Osteocyte (in vitro differentiated cells): ENCODE data around the gene IGF2BP3. TPM values are rescaled to one million over a fixed set of nuclear protein-coding genes. Genes with fewer than 3 reads are reported as not detected.
A peak's percentile ranks its signal among the peaks of the same experiment; 100 is the strongest.

ENCODE experiments used
- DNase-seq: peaks from one replicate; pipeline ENCODE4 v3.0.0; 2021; ENCODE audit warnings: mixed read lengths; ENCODE audit not compliant: unreplicated experiment; ENCODE audit errors: extremely low spot score
- H3K27ac Mint-ChIP-seq: one replicate; pipeline ENCODE4 v1.8.0; 2021; ENCODE audit warnings: mild to moderate bottlenecking, mixed read lengths; ENCODE audit not compliant: unreplicated experiment
- H3K27me3 Mint-ChIP-seq: one replicate; pipeline ENCODE4 v1.8.0; 2021; ENCODE audit warnings: mixed read lengths; ENCODE audit not compliant: unreplicated experiment
- H3K36me3 Mint-ChIP-seq: one replicate; pipeline ENCODE4 v1.8.0; 2021; ENCODE audit warnings: mixed read lengths; ENCODE audit not compliant: unreplicated experiment
- H3K4me1 Mint-ChIP-seq: one replicate; pipeline ENCODE4 v1.8.0; 2021; ENCODE audit warnings: mixed read lengths; ENCODE audit not compliant: unreplicated experiment
- H3K4me3 Mint-ChIP-seq: one replicate; pipeline ENCODE4 v1.8.0; 2021; ENCODE audit warnings: mild to moderate bottlenecking, moderate library complexity, mixed read lengths; ENCODE audit not compliant: unreplicated experiment
- H3K9me3 Mint-ChIP-seq: one replicate; pipeline ENCODE4 v1.8.0; 2021; ENCODE audit warnings: mixed read lengths; ENCODE audit not compliant: unreplicated experiment
- total RNA-seq: library from RNA; stranded (reverse); gene quantifications from 2 replicates; pipeline ENCODE4 v1.2.1, GENCODE V29; 2021
- TF ChIP-seq, protein P1 (sequence below): fragments of 200-600 bp; sonication (generic); IDR thresholded peaks from 2 replicates; pipeline ENCODE4 v1.5.0; 2021; ENCODE audit warnings: antibody characterized with exemption, mild to moderate bottlenecking, moderate library complexity

Gene IGF2BP3
- total RNA-seq, 1 donor from 2014 or later, result 70.0 TPM

DNA sequence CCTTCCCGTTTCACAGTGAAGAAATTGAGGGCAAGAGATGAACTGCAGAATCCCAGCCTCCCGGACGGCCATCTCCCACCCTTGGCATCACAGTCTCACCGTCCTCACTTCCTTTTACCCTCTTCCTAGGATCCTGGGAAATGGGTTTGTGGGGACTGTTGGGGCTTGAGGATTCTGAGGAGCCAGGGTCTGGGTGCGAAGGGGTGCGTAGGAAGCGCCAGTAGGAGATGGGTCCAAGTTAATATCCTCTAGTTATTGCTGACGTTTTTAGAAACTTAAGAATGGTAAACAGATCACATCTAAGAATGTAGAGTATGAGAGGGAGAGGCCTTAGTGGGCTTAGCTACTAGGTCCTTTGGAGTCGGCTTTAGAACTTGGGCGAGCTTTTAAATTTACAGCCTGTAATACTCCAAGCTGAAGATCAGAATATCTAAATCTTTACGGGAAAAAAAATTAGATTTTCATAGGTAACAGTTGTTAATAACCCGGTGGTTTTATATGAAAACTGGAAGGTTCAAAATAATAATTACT is 170.5 kb downstream of the IGF2BP3 start:
- H3K27me3 Mint-ChIP-seq, result no peaks in the 10 kb centered on the region
- peaks cover 14% of the 10 kb centered on the region for H3K36me3 Mint-ChIP-seq
- no peak for DNase-seq
- H3K9me3 Mint-ChIP-seq, result no peaks in the 10 kb centered on the region
- peak overlapping the region; percentile 91 for H3K4me3 Mint-ChIP-seq
- peaks cover 48% of the 10 kb centered on the region for H3K4me1 Mint-ChIP-seq
- TF ChIP-seq, protein P1, sequence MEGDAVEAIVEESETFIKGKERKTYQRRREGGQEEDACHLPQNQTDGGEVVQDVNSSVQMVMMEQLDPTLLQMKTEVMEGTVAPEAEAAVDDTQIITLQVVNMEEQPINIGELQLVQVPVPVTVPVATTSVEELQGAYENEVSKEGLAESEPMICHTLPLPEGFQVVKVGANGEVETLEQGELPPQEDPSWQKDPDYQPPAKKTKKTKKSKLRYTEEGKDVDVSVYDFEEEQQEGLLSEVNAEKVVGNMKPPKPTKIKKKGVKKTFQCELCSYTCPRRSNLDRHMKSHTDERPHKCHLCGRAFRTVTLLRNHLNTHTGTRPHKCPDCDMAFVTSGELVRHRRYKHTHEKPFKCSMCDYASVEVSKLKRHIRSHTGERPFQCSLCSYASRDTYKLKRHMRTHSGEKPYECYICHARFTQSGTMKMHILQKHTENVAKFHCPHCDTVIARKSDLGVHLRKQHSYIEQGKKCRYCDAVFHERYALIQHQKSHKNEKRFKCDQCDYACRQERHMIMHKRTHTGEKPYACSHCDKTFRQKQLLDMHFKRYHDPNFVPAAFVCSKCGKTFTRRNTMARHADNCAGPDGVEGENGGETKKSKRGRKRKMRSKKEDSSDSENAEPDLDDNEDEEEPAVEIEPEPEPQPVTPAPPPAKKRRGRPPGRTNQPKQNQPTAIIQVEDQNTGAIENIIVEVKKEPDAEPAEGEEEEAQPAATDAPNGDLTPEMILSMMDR, result no peak
- peak overlapping the region; percentile 93 for H3K27ac Mint-ChIP-seq

DNA sequence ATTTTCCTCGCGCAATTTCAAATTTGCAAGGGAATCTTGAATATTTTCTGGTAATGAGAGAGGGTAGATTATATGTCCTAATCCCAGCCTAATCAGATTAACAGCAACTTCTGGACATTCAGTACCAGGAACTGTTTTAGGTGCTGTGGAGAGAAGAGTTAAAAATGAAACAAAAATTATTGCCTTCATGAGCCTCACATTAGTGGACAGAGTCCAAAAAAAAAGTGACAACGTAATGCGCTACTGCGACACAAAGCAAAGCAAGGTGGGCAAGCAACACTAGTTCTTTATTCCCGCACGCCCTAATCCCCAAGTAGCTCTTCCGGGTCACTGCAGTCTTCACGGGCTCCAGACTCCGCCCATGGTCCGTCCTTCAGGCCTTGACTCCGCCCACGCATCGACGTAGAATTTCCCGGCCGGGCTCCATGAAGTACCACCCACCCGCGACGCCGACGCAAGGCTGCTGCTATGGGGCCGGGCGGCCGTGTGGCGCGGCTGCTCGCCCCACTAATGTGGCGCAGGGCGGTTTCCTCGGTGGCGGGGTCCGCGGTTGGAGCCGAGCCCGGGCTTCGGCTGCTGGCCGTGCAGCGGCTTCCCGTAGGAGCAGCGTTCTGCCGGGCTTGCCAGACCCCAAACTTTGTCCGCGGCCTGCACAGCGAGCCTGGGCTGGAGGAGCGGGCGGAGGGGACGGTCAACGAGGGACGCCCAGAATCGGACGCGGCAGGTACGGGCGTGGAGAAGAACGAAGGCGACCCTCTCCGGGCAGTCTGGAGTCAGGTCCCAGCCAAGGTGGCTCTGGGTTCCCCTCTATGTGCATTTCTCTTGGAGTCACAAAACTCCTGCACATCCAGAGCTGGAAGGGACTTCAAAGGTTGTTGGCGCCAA is 171.2 kb downstream of the IGF2BP3 start, which contains the start of gene MALSU1:
Gene MALSU1, plus strand, starts transcription at position 455 of the 885 bp plus-strand sequence. Its CDS starts 14 bp downstream, at position 469.
- Mint-ChIP-seq H3K36me3 (peaks cover 9% of the 10 kb centered on the region), H3K4me3 (peak within 1 kb of the TSS; percentile 91), H3K27ac (peak within 1 kb of the TSS; percentile 93), H3K27me3 (no peaks in the 10 kb centered on the region), H3K9me3 (no peaks in the 10 kb centered on the region), H3K4me1 (peaks cover 41% of the 10 kb centered on the region)
- TF ChIP-seq, protein P1, result no peak
- peak; percentile 97 for DNase-seq

DNA sequence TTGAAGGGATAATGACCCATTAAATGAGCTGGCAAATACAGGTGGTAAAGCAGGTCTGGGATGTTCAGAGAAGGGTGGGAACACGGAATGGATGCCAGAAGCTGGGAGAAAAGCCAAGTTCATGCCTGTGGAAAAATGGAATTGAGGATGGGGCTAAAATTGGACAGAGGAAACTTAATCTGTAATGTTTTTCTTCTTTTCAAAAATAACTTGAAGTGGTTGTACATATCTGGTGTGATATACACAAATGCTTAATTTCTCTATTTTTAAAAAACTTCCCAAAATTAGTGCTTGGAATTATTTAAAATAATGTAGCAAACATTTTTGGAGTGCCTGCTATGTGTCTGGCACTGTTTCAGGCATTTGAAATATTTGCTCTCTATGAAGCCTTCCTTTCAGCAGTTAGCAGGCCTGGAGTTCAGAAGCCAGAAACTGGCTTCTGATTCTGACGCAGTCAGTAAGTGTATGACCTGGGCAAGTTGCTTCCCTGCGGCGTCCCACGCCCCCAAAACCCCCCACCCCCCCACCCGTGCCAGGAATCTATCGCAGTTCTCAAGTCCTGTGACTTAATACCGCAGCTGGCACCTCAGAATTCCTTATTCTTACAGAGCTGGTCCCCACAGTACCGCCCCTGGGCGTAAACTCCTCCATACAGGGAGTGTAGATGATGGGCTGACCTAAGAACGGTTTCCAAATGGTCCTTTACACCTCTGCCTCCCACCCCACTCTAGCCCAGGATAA is 172.0 kb downstream of the IGF2BP3 start:
- TF ChIP-seq, protein P1, result no peak
- Mint-ChIP-seq H3K4me1 (peaks cover 40% of the 10 kb centered on the region), H3K4me3 (peak overlapping the region; percentile 91), H3K27me3 (no peaks in the 10 kb centered on the region), H3K36me3 (peaks cover 9% of the 10 kb centered on the region), H3K9me3 (no peaks in the 10 kb centered on the region), H3K27ac (peak overlapping the region; percentile 93)
- DNase-seq, result no peak

DNA sequence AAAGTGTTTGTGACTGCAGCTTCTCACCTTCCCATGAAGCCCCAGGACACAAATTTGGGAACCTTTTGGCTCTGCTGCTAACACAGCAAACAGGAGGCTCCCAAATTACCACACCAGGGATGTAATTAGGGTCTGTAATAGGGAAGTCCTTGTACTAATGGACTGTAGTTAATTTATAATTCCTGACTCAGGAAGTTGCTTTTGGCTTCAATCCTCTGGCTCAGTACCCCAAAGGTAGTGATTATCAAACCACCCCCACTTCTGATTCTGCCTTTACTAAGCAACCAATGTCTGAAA is 174.9 kb downstream of the IGF2BP3 start:
- Mint-ChIP-seq H3K9me3 (no peaks in the 10 kb centered on the region), H3K27me3 (no peaks in the 10 kb centered on the region), H3K27ac (no peak overlapping the region), H3K4me3 (no peak overlapping the region), H3K36me3 (no peaks in the 10 kb centered on the region), H3K4me1 (peaks cover 22% of the 10 kb centered on the region)
- no peak for DNase-seq
- TF ChIP-seq, protein P1, result no peak
